Thoracic aorta (tissue), 2 donors: ENCODE measurements around the gene CASZ1. TPM values are rescaled to one million over a fixed set of nuclear protein-coding genes. Genes with fewer than 3 reads are reported as not detected.

Experiments
- ATAC-seq: fragments of 150-250 bp; one replicate; pipeline ENCODE4 v1.8.0; 2017; ENCODE audit warnings: low read depth; ENCODE audit not compliant: insufficient number of reproducible peaks, low FRiP score
- DNase-seq: peaks from one replicate; pipeline ENCODE4 v3.0.0-alpha.2; 2020; ENCODE audit warnings: low spot score
- H3K27ac ChIP-seq, 2 donors: fragments of 200-600 bp; sonication (generic); 1 replicate in 1 of 2; 2 replicates in 1 of 2; pipeline ENCODE4 v1.5.1; 2016; ENCODE audit warnings: mild to moderate bottlenecking in 2 of 2, moderate library complexity in 2 of 2
- H3K27me3 ChIP-seq: fragments of 200-600 bp; sonication (generic); replicated peaks from 2 replicates; pipeline ENCODE4 v1.6.0; 2016; ENCODE audit warnings: mild to moderate bottlenecking; ENCODE audit not compliant: insufficient read depth
- H3K36me3 ChIP-seq: fragments of 200-600 bp; sonication (generic); one replicate; pipeline ENCODE4 v1.5.1; 2016
- H3K4me1 ChIP-seq, 2 donors: fragments of 200-600 bp; sonication (generic); 1 replicate in 1 of 2; 2 replicates in 1 of 2; pipeline versions ENCODE4 v1.5.1 to v1.6.0; 2016; ENCODE audit warnings: low read depth in 2 of 2, mild to moderate bottlenecking in 1 of 2; ENCODE audit not compliant: control insufficient read depth in 1 of 2
- H3K4me3 ChIP-seq: fragments of 200-600 bp; sonication (generic); 2 replicates; pipeline ENCODE4 v1.5.1; 2016; ENCODE audit warnings: mild to moderate bottlenecking
- H3K9me3 ChIP-seq: fragments of 200-600 bp; sonication (generic); 2 replicates; pipeline ENCODE4 v1.5.1; 2016
- total RNA-seq, 2 donors: library from RNA; depleted of rRNA; stranded (reverse); fragments of >200 nt; gene quantifications; one replicate each; pipeline versions ENCODE4 v1.1.0 to v1.2.3, GENCODE V29; 2016
- TF ChIP-seq, protein P1 (sequence below): fragments of 200-600 bp; sonication (generic); IDR thresholded peaks from one replicate; pipeline ENCODE4 v1.5.1; 2019; ENCODE audit warnings: antibody characterized with exemption

The CASZ1 gene
- total RNA-seq, 2 donors from 2014 or later = 20.6 to 27.9 TPM

DNA sequence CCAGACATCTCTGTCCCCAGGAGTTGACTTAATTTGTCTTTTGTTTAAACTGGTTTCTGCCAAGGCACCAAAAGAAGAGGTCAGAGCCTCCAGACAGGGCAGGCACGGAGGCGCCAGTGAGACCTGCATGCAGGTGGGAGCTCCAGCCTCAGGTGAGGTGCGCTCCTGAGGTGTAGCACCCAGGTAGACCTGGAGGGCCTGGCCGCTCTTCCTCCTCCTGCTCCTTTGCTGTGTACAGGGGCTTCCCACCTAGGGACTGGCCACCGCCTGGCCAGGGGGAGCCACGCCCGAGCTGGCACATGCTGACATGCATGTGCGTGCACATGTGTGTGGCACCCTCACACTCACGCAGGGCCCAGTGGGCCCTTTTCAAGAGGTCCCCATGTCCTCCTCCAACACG is 163.0 kb downstream of the CASZ1 start:
- H3K4me1 ChIP-seq = peaks cover 42 to 79% of the 10 kb centered on the region in 2 donors
- H3K27me3 ChIP-seq = no peaks in the 10 kb centered on the region
- TF ChIP-seq, protein P1, sequence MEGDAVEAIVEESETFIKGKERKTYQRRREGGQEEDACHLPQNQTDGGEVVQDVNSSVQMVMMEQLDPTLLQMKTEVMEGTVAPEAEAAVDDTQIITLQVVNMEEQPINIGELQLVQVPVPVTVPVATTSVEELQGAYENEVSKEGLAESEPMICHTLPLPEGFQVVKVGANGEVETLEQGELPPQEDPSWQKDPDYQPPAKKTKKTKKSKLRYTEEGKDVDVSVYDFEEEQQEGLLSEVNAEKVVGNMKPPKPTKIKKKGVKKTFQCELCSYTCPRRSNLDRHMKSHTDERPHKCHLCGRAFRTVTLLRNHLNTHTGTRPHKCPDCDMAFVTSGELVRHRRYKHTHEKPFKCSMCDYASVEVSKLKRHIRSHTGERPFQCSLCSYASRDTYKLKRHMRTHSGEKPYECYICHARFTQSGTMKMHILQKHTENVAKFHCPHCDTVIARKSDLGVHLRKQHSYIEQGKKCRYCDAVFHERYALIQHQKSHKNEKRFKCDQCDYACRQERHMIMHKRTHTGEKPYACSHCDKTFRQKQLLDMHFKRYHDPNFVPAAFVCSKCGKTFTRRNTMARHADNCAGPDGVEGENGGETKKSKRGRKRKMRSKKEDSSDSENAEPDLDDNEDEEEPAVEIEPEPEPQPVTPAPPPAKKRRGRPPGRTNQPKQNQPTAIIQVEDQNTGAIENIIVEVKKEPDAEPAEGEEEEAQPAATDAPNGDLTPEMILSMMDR = no peak
- H3K9me3 ChIP-seq = no peaks in the 10 kb centered on the region
- no peak overlapping the region for H3K4me3 ChIP-seq
- ATAC-seq = no peak
- no peaks in the 10 kb centered on the region for H3K36me3 ChIP-seq
- no peak for DNase-seq
- peak overlapping the region; percentile 90 to 96 for H3K27ac ChIP-seq

DNA sequence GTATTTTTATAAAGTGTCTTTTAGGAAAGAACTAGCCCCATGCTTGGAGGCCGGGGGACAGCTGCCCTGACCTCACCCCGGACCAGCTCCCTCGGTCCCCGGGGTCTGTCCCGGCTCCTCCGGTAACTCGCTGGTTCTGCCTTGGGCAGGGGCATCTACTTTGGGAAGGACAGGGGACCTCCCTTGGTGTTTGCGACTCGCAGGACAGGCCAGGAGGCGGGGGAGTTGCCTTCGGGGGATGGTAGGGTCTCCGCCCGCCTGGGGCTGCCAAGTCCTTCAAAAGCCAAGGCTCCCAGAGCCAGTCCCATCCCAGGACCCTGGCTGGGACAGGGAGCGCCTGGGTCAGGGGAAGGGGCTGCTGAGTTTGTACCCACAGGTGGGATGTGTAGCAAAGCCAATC is 163.8 kb downstream of the CASZ1 start:
- Histone ChIP-seq H3K27ac (peak overlapping the region; percentile 90 to 96), H3K4me1 (peaks cover 37 to 74% of the 10 kb centered on the region in 2 donors), H3K4me3 (peak overlapping the region; percentile 10), H3K36me3 (no peaks in the 10 kb centered on the region), H3K27me3 (no peaks in the 10 kb centered on the region), H3K9me3 (no peaks in the 10 kb centered on the region)
- TF ChIP-seq, protein P1 = no peak
- ATAC-seq = no peak
- DNase-seq = no peak

DNA sequence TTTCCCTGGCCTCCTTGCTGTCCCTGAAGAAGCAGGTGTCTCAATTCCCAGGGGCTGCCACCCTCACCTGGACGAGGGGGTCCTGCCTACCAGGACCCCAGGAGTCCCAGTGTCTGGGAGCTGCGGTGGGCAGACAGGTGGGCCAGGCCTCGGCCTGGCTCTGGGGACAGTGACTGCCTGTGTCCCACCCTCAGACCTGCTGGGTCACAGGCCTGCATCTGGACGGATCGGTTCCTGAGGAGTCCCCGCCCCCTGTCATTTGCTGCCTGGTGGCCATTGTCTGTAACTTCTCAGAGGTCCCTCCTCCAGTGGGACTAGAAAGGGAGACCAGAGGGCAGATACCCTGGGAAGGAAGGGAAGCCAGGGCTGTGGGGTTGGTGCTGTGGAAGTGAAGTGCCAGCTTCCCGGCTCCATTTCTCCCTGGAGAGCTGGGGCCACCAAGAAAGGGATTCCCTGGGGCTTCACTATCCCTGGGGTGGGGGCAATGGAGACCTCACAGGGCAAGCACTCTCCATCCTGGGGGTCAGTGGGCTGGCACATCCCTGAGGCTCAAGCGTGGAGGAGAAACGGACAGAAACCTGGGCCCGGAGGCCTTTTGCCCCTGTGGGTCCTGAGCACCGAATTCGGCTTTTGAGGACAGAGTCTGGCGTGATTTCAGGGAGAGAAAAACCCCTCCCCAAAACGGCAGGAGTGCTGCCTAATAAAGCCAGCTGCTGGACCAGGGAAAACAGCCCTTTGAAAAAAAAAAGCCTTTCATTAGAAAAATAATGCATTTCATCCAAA is 164.4 kb downstream of the CASZ1 start:
- H3K4me1 ChIP-seq = peaks cover 37 to 67% of the 10 kb centered on the region in 2 donors
- DNase-seq = no peak
- no peaks in the 10 kb centered on the region for H3K36me3 ChIP-seq
- TF ChIP-seq, protein P1 = no peak
- ATAC-seq = no peak
- H3K27ac ChIP-seq = peak overlapping the region; percentile 90 to 96
- H3K9me3 ChIP-seq = no peaks in the 10 kb centered on the region
- H3K4me3 ChIP-seq = no peak overlapping the region
- no peaks in the 10 kb centered on the region for H3K27me3 ChIP-seq

DNA sequence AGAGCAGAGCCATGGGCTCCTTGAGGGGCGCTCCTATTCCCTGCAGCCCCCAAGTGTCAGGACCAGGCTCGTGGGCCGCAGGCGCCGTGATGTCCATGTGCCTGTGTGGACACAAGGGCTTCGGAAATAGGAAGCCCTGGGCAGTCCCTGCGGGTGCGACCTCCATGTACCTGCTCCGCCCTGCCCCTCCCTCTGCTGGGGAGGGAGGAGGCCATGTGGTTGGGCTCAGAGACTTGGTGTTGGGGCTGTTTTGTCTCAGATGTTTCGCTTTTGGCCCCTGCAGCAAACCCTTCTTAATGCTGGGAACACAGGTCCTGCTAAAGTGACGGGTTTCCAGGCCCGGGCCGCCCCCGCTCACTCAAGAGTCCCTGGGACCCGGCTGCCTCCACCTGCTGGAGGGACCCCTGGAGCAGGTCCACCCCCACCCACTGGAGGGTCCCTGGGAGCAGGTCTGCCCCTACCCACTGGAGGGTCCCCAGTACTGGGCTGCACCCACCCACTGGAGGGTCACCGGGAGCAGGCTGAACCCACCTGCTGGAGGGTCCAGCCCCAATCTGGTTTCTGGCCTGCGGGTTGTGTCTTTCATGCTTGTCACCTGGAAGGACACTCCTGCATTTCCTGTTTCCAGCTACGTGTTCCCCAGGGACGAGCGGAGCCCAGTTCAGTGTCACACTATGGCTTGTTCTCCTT is 165.2 kb downstream of the CASZ1 start:
- Histone ChIP-seq H3K36me3 (no peaks in the 10 kb centered on the region), H3K27me3 (no peaks in the 10 kb centered on the region), H3K9me3 (no peaks in the 10 kb centered on the region), H3K27ac (peak overlapping the region; percentile 90 to 96), H3K4me3 (no peak overlapping the region), H3K4me1 (peaks cover 34 to 63% of the 10 kb centered on the region in 2 donors)
- DNase-seq = no peak
- no peak for ATAC-seq
- TF ChIP-seq, protein P1 = no peak

DNA sequence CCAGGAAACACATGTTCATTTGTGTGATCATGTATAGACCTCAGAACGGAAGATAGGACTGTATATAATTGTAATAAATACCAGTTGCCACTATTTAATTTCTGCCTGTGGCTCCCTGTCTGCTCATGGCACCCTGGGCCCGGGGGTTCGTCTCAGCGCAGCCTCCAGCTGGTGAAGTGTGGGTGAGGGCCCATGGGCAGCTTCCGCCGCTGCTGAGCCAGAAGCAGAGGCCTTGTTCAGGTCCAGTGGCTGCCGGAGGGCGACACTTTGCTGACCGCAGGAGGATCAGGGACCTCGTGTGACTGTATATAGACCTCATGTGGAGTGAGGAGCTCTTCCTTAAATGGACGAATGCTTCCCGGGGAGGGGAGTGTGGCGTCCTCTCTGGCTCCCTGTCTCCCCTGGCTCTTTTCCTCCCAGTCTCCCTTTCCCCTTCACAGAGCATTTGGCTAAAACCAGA is 165.8 kb downstream of the CASZ1 start:
- DNase-seq (no peak), ATAC-seq (no peak)
- Histone ChIP-seq H3K4me1 (peaks cover 32 to 57% of the 10 kb centered on the region in 2 donors), H3K27me3 (no peaks in the 10 kb centered on the region), H3K9me3 (no peaks in the 10 kb centered on the region), H3K27ac (peak overlapping the region in 1 of 2 donors; percentile 96), H3K4me3 (no peak overlapping the region), H3K36me3 (no peaks in the 10 kb centered on the region)
- TF ChIP-seq, protein P1 = no peak
